IMR-90 (cell line): ENCODE results near the gene HMGB3.

Experiments used
- CEBPB ChIP-seq: IDR thresholded peaks from 2 replicates; pipeline ENCODE4 v1.6.1; 2012; ENCODE audit warnings: low read depth, low read length, improper control_type of control experiment
- ELK1 ChIP-seq: fragments of 150-350 bp; IDR thresholded peaks from 2 replicates; pipeline ENCODE4 v1.6.1; 2016; ENCODE audit warnings: low read depth, mild to moderate bottlenecking, low read length, moderate library complexity, borderline replicate concordance
- FOS ChIP-seq: fragments of 150-350 bp; IDR thresholded peaks from 2 replicates; pipeline ENCODE4 v1.6.1; 2016; ENCODE audit warnings: low read depth, low read length
- MXI1 ChIP-seq: IDR thresholded peaks from 2 replicates; pipeline ENCODE4 v1.6.1; 2012; ENCODE audit warnings: low read depth, mild to moderate bottlenecking, low read length, moderate library complexity, borderline replicate concordance
- POLR2A ChIP-seq: IDR thresholded peaks from 2 replicates; pipeline ENCODE4 v1.6.1; 2012; ENCODE audit warnings: mild to moderate bottlenecking, low read depth, low read length
- RCOR1 ChIP-seq: IDR thresholded peaks from 2 replicates; pipeline ENCODE4 v1.6.1; 2012; ENCODE audit warnings: mild to moderate bottlenecking, low read length, improper control_type of control experiment; ENCODE audit not compliant: insufficient replicate concordance
- RFX5 ChIP-seq: IDR thresholded peaks from 2 replicates; pipeline ENCODE4 v1.8.0; 2012; ENCODE audit warnings: low read depth, mild to moderate bottlenecking, low read length, moderate library complexity
- SMC3 ChIP-seq: fragments of 150-350 bp; IDR thresholded peaks from 2 replicates; pipeline ENCODE4 v1.6.1; 2016; ENCODE audit warnings: low read depth, mild to moderate bottlenecking, antibody characterized with exemption, low read length, moderate library complexity
- TF ChIP-seq, protein P1 (sequence below): conservative IDR thresholded peaks from 2 replicates; pipeline ENCODE4 v1.5.1; 2012; ENCODE audit warnings: mild to moderate bottlenecking, low read depth, low read length, improper control_type of control experiment

- TF ChIP-seq, protein P1, sequence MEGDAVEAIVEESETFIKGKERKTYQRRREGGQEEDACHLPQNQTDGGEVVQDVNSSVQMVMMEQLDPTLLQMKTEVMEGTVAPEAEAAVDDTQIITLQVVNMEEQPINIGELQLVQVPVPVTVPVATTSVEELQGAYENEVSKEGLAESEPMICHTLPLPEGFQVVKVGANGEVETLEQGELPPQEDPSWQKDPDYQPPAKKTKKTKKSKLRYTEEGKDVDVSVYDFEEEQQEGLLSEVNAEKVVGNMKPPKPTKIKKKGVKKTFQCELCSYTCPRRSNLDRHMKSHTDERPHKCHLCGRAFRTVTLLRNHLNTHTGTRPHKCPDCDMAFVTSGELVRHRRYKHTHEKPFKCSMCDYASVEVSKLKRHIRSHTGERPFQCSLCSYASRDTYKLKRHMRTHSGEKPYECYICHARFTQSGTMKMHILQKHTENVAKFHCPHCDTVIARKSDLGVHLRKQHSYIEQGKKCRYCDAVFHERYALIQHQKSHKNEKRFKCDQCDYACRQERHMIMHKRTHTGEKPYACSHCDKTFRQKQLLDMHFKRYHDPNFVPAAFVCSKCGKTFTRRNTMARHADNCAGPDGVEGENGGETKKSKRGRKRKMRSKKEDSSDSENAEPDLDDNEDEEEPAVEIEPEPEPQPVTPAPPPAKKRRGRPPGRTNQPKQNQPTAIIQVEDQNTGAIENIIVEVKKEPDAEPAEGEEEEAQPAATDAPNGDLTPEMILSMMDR = no peak
- TF ChIP-seq RCOR1 (no peak), SMC3 (no peak), FOS (no peak), RFX5 (no peak), CEBPB (no peak), MXI1 (no peak), POLR2A (no peak), ELK1 (no peak)
Measured at GRCh38 chrX:151009582-151009981, 26.4 kb downstream of the HMGB3 start.
